Measurements from ENCODE around the gene HOXB4. TPM values are rescaled to one million over a fixed set of nuclear protein-coding genes. Genes with fewer than 3 reads are reported as not detected.

HOXB4 gene
- total RNA-seq, 1 experiment from 2014 or later, result 27.9 TPM

GRCh38 chr17:48530208-48530886 is 47.8 kb downstream of the HOXB4 start:
- BruUV-seq (replicated peaks), result no TSS peak
- TF ChIP-seq REST (IDR thresholded peaks at IDR 0.05; ENCODE audit: insufficient read depth in 1 of 2, low read depth in 2 of 2, low read length in 1 of 2) (no peak), SIN3A (IDR thresholded peaks at IDR 0.05; ENCODE audit: borderline replicate concordance, insufficient read depth, low read depth, low read length) (no peak), TCF7L2 (IDR thresholded peaks at IDR 0.05; ENCODE audit: low read depth, low read length) (no peak)
- DNase-seq (ENCODE audit: low read depth, low spot score) (no peak), ATAC-seq (no peak)
- H3K27ac ChIP-seq (ENCODE audit: low read length), result no peak overlapping the region
- H3K4me1 ChIP-seq (ENCODE audit: control insufficient read depth, insufficient read depth, low read length), result no peaks in the 10 kb centered on the region
- H3K9me3 ChIP-seq (ENCODE audit: control insufficient read depth, insufficient read depth, low read depth, low read length), result no peaks in the 10 kb centered on the region
- ChIA-PET CTCF (no interaction called here), POLR2A (no interaction called here)
- no peaks in the 10 kb centered on the region for H3K36me3 ChIP-seq (ENCODE audit: control insufficient read depth, insufficient read depth, low read length)
- H3K27me3 ChIP-seq (ENCODE audit: control insufficient read depth, insufficient read depth, low read length), result no peaks in the 10 kb centered on the region
- H3K4me3 ChIP-seq (ENCODE audit: low read depth in 2 of 2, low read length in 2 of 2), result no peak overlapping the region
- intact Hi-C loops (cut with micrococcal nuclease; ENCODE audit: unreplicated experiment), result no loop called here
- in situ Hi-C loops (cut with HindIII; ENCODE audit: low pct_unique_long_range_greater_than_20kb, low sequenced_read_pairs), result no loop called here

GRCh38 chr17:48529683-48530009 is 48.5 kb downstream of the HOXB4 start:
- no peak for TF ChIP-seq TCF7L2 (IDR thresholded peaks at IDR 0.05; ENCODE audit: low read depth, low read length)
- TF ChIP-seq CTCF (IDR thresholded peaks at IDR 0.05), result no peak
- no peak for TF ChIP-seq SIN3A (IDR thresholded peaks at IDR 0.05; ENCODE audit: borderline replicate concordance, insufficient read depth, low read depth, low read length)
- no peak for TF ChIP-seq REST (IDR thresholded peaks at IDR 0.05; ENCODE audit: insufficient read depth in 1 of 2, low read depth in 2 of 2, low read length in 1 of 2)
- TF ChIP-seq POLR2AphosphoS5 (IDR thresholded peaks at IDR 0.05; ENCODE audit: low read depth, low read length), result no peak
- DNase-seq (ENCODE audit: low read depth, low spot score), result no peak
- ChIA-PET POLR2A (no interaction called here), CTCF (no interaction called here)
- no TSS peak for BruUV-seq (replicated peaks)
- Histone ChIP-seq H3K4me1 (ENCODE audit: control insufficient read depth, insufficient read depth, low read length) (no peaks in the 10 kb centered on the region), H3K36me3 (ENCODE audit: control insufficient read depth, insufficient read depth, low read length) (no peaks in the 10 kb centered on the region), H3K9me3 (ENCODE audit: control insufficient read depth, insufficient read depth, low read depth, low read length) (no peaks in the 10 kb centered on the region), H3K27ac (ENCODE audit: low read length) (no peak overlapping the region), H3K4me3 (ENCODE audit: low read depth in 2 of 2, low read length in 2 of 2) (no peak overlapping the region), H3K27me3 (ENCODE audit: control insufficient read depth, insufficient read depth, low read length) (no peaks in the 10 kb centered on the region)
- intact Hi-C loops (cut with micrococcal nuclease; ENCODE audit: unreplicated experiment) (no loop called here), in situ Hi-C loops (cut with HindIII; ENCODE audit: low pct_unique_long_range_greater_than_20kb, low sequenced_read_pairs) (no loop called here)
- no peak for ATAC-seq

All from Panc1 (cell line).